HG03460 (cell line): Measurements from ENCODE around the gene MANF.

Experiments used
- ATAC-seq: cut with Tn5 transposase; IDR thresholded peaks from one replicate; pipeline ENCODE4 v1.9.1; 2021; ENCODE audit not compliant: unreplicated experiment

Gene MANF

DNA sequence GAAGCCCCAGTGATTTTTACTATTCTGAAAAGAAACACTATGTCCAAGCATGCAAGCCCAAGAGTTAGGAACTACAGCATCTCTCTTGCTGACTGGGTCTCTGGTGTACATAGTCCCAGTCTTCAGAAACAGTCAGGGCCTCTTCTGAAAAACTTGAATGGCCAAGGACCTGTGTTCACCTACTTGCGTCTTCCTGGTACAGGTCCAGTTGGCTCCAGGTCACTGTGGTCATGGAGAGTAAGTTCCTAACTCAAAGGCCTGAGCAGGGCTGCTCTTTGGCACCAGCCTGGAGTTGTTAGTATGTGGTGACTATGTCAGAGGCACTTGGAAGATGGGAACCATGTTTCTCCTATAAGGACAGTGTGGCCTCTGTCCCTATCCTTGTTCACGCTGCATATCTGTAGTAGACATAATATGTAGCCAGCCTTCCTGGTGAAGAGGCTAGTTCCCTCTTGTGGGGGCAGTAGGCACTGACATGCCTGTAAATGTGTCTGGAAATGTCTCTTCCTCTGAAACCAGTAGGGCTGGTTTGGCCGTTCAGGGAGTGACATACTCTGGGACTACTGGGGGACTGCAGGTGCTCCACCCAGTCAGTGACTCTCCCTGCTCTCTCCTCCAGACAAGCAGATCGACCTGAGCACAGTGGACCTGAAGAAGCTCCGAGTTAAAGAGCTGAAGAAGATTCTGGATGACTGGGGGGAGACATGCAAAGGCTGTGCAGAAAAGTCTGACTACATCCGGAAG is 3.4 kb downstream of the MANF start:
- ATAC-seq = no peak

DNA sequence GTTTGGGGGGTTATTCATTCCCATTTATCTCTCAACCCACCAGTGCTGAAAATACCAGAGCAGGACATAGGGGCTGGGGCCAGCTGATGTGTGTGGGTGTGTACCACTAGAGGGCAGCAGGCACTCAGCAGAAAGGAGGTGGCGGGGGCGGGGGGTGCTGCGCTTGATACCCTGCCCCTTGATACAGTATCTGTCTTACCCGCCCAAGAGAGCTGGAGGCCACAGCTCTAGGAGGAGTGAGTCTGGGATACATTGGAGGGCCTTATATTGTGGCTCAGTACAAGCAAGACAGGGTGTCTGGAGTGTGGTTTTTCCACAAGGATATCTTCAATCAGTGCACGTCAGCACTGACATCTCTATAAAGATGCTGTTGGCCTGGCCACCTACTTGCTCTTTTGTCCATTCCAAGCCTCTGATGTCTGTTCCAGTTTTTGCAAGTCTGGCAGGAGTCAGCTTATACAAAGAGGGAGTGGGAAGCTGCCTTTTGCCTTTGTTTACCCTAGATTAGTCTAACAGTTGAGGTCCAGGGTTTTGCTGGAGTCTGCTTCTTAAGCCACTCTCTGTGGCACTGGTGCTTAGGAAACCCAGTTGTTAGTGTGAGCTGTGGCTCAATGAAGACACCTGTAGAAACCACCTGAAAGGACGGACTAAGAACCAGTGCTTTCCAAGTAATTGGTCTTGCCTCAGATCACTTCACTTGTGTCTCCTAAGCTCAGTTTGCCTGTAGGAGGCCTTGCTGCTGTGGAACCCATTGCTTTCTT is 4.5 kb downstream of the MANF start:
- no peak for ATAC-seq

DNA sequence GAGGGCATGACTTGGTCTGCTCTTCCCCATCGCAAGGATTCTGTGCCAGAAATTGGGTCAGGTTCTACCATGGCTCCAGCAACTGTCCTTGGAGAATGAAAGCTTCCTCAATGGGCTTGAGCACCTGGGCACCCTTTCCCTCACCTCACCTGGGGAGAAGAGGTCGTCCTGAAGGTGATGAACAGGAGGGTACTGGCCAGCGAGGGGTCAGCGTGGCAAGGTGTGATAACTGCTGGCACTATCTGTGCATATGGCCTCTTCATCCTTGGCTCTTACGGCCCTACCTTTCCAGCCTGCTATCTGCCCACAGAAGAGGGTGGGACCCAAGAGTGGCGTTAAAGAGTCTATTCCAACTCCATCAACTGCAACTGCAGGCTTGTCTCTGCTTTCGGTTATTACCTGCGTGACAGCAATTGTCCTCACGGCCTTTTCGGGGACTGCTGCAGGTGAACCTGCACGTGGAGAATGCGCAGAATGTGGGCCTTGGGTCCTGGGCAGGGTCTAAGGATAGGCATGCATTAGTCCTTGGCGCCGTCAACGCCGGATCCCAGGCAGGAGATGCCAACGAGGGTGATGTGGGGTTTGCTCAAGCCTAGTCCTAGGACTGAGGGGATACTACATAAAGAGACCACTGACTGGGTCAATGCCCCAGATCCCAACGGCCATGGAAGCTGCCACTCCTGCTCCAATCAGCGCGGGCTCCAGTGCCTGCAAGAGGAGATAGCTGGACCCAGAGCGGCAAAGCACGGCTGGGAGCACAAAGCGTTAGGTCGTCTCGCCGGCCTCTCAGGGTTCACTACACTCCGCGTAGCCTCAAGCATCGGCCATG is 5.4 kb downstream of the MANF start:
- peak; percentile 2 for ATAC-seq

DNA sequence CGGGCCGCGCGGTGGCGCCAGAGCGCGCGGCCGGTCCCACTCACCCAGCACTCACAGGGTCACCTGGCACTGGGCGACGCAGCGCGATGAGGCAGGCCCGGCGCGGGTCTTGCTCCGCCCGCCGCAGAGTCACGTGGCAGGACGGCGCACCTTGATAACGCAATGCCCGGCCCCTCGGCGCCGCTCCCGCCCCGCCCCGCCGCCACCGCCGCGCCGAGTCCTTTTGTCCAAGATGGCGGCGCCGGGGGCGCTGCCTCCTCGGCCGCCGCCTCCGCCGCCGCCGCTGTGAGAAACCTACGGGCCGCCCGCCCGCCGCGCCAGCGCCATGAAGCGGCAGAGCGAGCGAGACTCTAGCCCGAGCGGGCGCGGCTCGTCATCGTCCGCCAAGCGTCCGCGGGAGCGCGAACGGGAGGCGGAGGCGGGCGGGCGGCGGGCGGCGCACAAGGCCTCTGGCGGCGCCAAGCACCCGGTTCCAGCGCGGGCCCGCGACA is 6.0 kb downstream of the MANF start, which contains the start of gene RBM15B:
Gene RBM15B, plus strand, starts transcription at position 211 of the 491 bp plus-strand sequence. Its CDS starts 115 bp downstream, at position 326.
- peak; percentile 86 for ATAC-seq

DNA sequence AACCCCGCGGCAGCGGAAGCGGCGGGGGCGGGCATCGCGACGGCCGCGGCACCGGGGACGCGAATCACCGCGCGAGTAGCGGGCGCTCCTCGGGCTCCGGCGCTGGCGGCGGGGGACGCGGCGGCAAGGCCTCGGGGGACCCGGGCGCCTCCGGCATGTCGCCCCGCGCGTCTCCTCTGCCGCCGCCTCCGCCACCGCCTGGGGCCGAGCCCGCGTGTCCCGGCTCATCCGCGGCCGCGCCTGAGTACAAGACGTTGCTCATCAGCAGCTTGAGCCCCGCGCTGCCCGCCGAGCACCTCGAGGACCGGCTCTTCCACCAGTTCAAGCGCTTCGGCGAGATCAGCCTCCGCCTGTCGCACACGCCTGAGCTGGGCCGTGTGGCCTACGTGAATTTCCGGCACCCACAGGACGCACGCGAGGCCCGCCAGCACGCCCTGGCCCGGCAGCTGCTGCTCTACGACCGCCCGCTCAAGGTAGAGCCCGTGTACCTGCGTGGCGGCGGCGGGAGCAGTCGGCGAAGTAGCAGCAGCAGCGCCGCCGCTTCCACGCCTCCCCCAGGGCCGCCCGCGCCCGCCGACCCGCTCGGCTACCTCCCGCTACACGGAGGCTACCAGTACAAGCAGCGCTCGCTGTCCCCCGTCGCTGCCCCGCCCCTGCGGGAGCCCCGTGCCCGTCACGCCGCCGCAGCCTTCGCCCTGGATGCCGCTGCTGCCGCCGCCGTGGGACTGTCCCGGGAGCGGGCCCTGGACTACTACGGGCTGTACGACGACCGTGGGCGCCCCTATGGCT is 6.7 kb downstream of the MANF start:
- peak; percentile 7 for ATAC-seq

DNA sequence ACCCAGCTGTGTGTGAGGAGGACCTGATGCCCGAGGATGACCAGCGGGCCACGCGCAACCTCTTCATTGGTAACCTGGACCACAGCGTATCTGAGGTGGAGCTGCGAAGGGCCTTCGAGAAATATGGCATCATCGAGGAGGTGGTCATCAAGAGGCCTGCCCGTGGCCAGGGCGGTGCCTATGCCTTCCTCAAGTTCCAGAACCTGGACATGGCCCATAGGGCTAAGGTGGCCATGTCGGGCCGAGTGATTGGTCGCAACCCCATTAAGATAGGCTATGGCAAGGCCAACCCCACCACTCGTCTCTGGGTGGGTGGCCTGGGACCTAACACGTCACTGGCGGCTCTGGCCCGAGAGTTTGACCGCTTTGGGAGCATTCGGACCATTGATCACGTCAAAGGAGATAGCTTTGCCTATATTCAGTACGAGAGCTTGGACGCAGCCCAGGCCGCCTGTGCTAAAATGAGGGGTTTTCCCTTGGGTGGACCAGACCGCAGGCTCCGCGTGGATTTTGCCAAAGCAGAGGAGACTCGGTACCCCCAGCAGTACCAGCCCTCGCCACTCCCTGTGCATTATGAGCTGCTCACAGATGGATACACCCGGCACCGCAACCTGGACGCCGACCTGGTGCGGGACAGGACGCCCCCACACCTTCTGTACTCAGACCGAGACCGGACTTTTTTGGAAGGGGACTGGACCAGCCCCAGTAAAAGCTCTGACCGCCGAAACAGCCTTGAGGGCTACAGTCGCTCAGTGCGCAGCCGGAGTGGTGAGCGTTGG is 7.5 kb downstream of the MANF start:
- no peak for ATAC-seq

DNA sequence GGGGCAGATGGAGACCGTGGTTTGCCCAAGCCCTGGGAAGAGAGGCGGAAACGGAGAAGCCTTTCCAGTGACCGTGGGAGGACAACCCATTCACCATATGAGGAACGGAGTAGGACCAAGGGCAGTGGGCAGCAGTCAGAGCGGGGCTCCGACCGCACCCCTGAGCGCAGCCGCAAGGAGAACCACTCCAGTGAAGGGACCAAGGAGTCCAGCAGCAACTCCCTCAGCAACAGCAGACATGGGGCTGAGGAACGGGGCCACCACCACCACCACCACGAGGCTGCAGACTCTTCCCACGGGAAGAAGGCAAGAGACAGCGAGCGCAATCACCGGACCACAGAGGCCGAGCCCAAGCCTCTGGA is 8.0 kb downstream of the MANF start:
- no peak for ATAC-seq

DNA sequence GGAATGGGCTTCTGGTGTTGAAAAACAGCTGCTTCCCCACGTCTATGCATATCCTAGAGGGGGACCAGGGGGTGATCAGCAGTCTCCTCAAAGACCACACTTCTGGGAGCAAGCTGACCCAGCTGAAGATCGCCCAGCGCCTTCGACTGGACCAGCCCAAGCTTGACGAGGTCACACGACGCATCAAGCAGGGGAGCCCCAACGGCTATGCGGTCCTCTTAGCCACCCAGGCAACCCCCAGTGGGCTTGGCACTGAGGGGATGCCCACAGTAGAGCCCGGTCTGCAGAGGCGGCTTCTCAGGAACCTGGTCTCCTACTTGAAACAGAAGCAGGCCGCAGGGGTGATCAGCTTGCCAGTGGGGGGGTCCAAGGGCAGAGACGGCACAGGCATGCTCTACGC is 8.5 kb downstream of the MANF start:
- ATAC-seq = no peak

DNA sequence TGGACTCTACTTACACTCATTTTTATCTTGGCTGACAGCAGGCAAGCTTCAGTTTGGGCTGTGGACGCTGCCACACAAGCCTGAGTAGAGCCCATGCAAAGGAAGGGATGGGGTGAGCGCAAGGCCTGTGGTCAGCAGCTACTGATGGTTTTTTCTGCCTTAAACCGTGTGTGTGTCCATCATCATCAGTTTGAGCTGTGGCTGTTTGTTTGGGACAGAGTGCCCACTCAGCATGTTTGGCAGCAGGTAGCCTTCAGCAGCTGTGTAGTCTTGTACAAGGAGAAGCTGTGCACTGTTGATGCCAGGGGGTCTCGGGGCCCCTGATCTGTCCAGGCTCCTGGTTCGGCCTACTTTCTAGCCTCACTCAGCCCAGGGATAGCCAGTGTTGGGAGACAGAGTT is 9.4 kb downstream of the MANF start:
- ATAC-seq = no peak

DNA sequence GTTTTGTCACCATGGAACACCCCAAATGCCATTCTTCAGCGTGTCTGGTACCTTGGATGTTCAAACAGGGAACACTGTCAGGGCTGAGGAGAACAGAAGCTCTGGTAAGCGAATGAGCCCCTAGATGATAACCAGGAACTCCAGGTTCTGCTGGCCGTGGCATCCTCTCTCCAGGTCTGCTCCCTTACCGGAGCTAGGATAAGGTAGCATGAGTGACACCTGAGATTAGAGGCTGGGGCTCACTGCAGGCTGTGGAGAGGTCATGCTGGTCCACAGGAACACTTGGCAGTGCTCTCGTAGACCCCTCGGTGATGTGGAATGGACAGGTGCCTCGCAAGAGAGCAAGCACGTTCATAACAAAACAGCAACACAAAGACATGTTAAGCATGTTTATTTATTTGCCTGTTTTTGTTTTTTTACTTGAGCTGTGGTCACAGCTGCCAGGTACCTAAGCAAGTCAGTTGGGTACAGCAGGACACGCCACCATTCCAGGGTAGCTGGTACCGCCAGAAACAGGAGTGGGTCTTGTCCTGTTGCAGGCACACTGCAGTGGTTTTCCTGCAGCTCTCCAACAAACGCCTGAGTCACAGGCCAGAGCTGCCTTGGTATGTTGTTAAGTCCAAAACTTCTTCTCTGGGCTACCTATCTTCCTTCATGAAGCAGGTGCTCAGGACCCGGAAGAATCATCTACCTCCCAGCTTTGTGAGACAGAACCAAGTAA is 10.6 kb downstream of the MANF start:
- ATAC-seq = no peak

DNA sequence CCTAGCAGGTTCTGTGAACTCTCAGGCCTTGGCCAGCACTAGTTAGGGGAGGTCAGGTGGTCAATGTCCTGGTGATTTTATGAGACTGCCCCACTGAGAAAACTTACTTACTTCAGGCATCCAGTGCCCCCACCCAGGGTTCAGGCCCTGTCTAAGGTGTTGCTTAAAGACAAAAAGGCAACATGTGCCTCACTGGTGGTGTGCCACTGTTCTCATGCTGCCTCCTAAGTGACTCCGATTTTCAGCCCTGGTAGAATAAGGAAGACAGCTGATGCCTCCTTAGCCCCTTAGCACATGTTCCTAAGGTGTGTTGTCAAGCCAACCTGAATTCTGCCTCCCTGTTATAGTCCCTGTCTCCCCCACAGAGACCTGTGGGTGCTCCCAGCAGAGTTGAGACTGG is 11.3 kb downstream of the MANF start:
- ATAC-seq = no peak

DNA sequence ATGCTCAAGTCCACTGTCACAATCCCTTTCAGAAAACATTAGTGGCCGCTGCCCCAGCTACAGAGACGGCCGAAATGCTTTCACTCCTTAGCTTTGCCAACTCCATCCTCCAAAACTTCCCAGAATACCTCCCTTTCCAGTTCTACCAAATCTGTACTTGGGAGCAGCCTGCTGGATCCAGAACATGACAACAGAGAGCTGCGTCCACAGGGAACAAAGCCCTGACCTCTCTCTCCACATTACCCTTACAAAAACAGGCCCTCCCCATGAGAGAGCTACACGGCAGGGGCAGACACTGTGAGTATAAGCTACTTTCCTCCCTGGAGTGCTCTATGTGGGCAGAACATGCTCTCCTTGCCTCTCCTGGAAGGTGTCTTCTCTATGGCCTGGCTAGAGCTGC is 12.3 kb downstream of the MANF start:
- ATAC-seq = no peak

DNA sequence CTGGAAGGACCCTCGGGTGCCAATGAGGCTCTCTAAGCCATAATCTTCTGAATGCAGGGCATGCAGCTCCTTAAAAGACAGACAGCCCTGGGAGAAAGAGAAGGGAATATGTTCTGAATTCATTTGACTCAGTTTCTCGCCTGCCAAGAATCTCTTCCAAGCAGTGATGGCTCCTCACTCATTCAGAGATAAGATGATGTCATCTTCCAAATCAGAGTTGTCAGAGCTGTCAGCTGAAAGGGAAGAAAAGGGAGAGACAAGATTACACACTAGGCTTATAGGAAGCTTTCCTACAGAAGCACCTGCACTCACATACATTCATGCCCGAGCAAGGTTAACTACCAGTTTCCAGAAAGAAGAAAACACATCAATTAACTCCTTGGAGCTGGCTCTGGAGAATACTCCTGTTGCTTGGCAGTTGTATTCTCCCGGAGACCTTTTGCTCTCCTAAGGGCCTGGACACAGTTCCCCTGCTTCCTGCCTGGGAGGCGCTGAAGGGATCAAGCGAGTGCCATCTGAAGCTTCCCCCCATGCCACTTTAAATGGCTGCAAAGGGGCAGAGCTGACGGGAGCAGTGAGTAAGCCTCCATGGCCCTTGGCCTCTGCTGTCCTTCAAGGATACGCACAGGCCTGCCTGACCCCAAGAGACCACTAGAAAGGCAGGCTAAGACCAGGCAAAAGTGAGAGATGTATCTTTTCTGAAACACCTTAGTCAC is 13.7 kb downstream of the MANF start:
- ATAC-seq = no peak

DNA sequence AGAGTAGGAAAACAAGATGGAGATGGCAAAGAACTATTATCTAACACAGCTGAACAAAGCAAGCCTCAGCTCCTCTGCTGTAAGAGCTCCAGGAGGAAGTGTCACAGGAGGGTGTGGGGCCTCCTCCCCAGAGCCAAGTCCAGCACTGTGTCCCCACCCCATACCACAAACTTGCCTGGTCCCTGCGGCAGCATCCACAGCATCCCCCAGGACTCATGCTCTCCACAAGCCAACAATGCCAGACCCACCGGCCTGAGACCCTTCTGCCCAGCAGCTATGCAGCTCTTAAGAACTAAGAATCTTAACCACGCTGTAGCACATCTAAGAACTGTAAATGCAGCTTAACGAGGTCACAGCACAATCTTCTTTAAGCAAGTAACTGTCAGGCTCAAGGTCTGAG is 15.1 kb downstream of the MANF start:
- no peak for ATAC-seq

DNA sequence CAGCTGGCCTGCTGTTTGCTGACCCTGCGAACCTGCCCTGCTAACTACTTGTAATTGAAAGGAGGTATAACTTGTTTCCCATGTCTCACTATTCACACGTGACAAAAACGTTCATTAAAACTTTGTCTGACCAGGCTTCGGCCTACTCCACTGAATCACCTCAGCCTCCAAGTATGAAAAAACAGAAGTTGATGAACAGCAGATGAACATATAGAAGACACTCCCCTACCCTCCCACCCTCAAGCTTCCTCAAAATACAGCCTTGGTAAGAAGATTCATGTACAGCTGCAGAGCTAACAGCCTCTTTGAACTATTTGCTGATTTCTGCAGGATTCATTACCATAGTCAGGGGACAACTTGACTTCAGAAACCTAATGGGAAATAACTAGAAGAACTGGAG is 16.6 kb downstream of the MANF start:
- no peak for ATAC-seq

DNA sequence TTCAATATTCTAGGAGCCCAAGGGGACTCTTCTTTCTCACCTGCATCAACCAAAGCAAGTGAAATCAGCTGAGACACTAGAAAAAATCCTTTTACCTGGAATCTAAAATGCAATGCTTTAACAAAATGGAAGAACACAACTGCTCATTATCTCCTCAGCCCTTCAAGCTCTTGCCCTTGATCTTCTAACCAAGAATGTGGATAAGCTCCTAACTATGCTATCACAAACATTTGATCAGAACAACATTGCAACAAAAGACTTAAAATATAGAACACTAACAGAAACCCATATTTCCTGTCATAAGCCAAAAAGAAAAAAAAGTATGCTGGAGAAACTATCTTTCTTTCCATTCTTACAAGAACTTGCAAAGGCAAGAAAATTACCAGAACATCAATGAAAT is 18.6 kb downstream of the MANF start:
- no peak for ATAC-seq

DNA sequence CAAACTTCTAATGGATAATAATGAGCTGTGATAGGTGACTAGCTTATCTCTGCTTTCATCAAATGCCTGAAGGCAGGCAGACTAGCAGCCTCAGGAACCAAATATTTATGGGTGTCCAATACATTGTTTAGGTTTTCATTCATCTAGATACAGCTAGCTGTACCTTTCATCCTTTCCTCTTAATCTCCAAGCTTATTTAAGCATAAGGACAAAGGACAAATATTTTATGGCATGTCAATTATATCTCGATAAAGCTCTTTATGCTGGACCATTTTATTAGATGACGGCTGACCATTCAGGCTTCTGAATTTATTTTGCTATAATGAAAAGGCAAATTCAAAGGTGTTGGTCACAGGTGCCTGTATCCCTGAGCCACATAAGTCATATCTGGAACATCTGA is 22.9 kb downstream of the MANF start:
- no peak for ATAC-seq

DNA sequence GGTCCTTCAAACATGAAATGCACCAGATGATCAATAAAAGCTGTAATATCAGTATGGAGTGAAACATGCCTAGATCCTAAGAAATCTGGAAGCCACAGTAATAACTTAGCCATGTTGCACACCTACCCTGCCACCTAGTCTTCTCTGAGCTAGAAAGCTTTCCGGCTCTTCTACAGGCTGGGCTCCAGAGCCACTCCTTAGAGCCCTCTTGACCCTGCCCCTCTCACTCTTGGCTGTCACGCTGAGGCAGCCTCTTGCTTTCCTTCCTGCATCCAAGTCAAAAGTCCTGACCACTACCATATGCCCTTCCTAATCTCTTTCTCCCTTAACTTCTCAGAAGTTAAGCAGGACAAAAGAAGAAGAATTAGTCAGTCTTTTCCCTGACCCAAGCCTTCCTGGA is 23.7 kb downstream of the MANF start:
- no peak for ATAC-seq

DNA sequence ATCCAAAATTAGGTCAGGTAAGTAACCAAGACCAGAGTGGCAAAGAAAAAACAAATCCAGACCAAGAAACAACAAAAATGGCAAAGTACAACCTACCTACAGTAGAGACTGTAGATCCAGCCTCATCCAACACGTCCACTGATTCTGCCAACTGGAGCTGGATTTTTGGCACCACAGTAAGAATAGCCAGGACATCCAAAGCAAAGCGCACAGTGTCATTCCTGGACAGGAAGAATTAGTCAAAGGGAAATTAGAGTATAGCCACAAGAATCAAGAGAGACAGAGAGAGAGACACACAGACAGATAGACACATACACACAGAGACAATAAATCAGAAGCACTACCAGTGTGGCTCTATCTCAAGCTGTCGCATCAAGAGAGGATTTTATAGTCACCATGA is 37.1 kb downstream of the MANF start:
- no peak for ATAC-seq
